ENCODE results near the gene TSGA10IP.

DNA sequence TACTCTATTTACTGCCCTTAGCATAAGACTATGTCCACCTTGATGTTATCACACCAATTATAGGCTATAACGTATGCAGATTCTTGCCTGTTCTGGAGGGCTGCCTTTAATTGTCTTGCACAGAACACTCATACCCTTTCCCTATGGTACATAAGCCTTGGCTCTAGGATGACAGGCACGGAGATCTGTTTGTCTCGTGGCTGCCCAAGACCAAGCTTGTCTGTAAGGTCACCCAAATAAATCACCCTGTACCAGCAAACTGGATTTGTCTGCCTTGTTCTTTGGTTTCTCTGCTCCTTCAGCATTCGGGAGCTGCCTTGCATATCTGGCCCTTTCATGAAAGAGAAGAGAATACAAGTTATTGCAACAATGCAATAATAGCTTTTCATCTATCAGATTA is 7.5 kb upstream of the TSGA10IP start:
- TF ChIP-seq POLR2A (IDR thresholded peaks at IDR 0.05), result no peak
- TF ChIP-seq, protein P1, sequence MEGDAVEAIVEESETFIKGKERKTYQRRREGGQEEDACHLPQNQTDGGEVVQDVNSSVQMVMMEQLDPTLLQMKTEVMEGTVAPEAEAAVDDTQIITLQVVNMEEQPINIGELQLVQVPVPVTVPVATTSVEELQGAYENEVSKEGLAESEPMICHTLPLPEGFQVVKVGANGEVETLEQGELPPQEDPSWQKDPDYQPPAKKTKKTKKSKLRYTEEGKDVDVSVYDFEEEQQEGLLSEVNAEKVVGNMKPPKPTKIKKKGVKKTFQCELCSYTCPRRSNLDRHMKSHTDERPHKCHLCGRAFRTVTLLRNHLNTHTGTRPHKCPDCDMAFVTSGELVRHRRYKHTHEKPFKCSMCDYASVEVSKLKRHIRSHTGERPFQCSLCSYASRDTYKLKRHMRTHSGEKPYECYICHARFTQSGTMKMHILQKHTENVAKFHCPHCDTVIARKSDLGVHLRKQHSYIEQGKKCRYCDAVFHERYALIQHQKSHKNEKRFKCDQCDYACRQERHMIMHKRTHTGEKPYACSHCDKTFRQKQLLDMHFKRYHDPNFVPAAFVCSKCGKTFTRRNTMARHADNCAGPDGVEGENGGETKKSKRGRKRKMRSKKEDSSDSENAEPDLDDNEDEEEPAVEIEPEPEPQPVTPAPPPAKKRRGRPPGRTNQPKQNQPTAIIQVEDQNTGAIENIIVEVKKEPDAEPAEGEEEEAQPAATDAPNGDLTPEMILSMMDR (IDR thresholded peaks at IDR 0.05), result no peak
